Fibroblast of mammary gland (primary cell): ENCODE results near the gene RABGEF1.

Experiments used
- DNase-seq: peaks from one replicate; pipeline ENCODE4 v3.0.0-alpha.2; 2010; ENCODE audit warnings: low read depth
- H3K4me3 ChIP-seq: 2 replicates; pipeline ENCODE4 v1.5.1; 2011; ENCODE audit warnings: low read depth, mild to moderate bottlenecking, low read length, moderate library complexity; ENCODE audit not compliant: control insufficient read depth
- CTCF ChIP-seq: conservative IDR thresholded peaks from 2 replicates; pipeline ENCODE4 v1.5.1; 2011; ENCODE audit warnings: low read depth, low read length, inconsistent platforms; ENCODE audit not compliant: control insufficient read depth, insufficient read depth

The RABGEF1 gene

GRCh38 chr7:66735154-66735553 lies 5.4 kb upstream of the RABGEF1 start:
- H3K4me3 ChIP-seq, result no peak overlapping the region
- TF ChIP-seq CTCF, result no peak
- DNase-seq, result no peak

GRCh38 chr7:66735850-66736249 lies 4.7 kb upstream of the RABGEF1 start:
- TF ChIP-seq CTCF, result no peak
- no peak overlapping the region for H3K4me3 ChIP-seq
- no peak for DNase-seq

DNA sequence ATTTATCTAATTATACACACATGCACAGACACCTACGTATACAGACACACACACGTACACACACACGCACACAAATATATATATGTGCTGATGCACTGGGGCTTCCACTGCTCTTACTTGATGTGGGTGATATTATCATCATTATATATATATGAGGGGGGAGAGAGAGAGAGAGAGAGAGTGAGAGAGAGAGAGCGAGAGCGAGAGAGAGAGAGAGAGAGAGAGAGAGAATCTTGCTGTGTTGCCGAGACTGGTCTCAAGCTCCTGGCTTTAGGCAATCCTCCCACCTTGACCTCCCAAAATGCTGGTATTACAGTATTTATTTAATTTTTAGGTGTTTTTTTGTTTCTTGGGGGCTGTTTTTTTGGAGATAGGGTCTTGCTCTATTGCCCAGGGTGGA lies 3.6 kb upstream of the RABGEF1 start:
- no peak for TF ChIP-seq CTCF
- no peak for DNase-seq
- H3K4me3 ChIP-seq, result no peak overlapping the region

- DNase-seq, result no peak
- TF ChIP-seq CTCF, result no peak
- H3K4me3 ChIP-seq, result no peak overlapping the region
These were observed 2.9 kb upstream of the RABGEF1 start for GRCh38 chr7:66737667-66738066.

DNA sequence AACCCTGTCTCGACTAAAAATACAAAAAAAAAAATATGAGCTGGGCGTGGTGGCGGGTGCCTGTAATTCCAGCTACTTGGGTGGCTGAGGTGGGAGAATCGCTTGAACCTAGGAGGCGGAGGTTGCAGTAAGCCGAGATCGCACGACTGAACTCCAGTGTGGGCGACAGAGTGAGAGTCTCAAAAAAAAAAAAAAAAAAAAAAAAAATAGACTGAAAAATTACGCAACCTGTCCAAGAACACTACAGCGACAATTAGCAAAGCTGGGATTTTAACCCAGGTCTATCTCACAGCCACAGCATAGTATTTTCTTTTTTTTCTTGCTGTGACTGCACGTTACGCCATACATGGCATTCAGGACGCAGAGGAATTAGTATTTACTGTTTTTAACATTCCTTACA lies 1.1 kb upstream of the RABGEF1 start:
- peak; percentile 36 for DNase-seq
- no peak for TF ChIP-seq CTCF
- H3K4me3 ChIP-seq, result peak overlapping the region; percentile 82

DNA sequence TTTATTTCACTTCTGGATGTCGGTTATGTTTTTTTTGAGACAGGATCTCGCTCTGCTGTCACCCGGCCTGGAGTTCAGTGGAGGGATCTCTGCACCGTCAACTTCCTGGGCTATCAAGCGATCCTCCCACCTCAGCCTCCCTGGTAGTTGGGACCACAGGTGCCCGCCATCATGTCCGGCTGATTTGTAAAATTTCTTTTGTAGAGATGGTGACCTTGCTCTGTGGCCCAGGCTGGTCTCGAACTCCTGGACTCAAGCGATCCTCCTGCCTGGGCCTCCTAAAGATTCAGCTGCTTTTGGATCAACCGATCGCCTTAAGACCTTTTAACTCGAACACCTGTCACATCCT lies 606 bp upstream of the RABGEF1 start:
- H3K4me3 ChIP-seq, result peak overlapping the region; percentile 82
- no peak for DNase-seq
- TF ChIP-seq CTCF, result no peak

GRCh38 chr7:66740980-66741709 lies 612 bp downstream of the RABGEF1 start:
- peak overlapping the region; percentile 82 for H3K4me3 ChIP-seq
- DNase-seq, result peak; percentile 34

- no peak for TF ChIP-seq CTCF
- peak; percentile 76 for DNase-seq
- peak overlapping the region; percentile 82 for H3K4me3 ChIP-seq
These were observed 1.1 kb downstream of the RABGEF1 start for GRCh38 chr7:66741710-66742049.

- H3K4me3 ChIP-seq, result peak overlapping the region; percentile 82
- peak; percentile 80 for DNase-seq
These were observed 1.8 kb downstream of the RABGEF1 start for GRCh38 chr7:66742298-66742697.
